GM23338 (cell line): ENCODE results near the gene PDCD1. TPM values are rescaled to one million over a fixed set of nuclear protein-coding genes. Genes with fewer than 3 reads are reported as not detected.
A peak's percentile ranks its signal among the peaks of the same experiment; 100 is the strongest.

Experiments used
- ATAC-seq: fragments of 200-7000 bp; cut with Tn5 transposase; 3 replicates; pipeline ENCODE4 v1.9.1; 2020
- DNase-seq: peaks from one replicate; pipeline ENCODE4 v3.0.0-alpha.2; 2015; ENCODE audit warnings: low spot score
- H2AFZ ChIP-seq: fragments of 200-600 bp; sonication (generic); 2 replicates; pipeline ENCODE4 v1.8.0; 2016; ENCODE audit warnings: antibody characterized with exemption, mild to moderate bottlenecking, moderate library complexity
- H3F3A ChIP-seq: fragments of 200-600 bp; sonication (generic); replicated peaks from 2 replicates; pipeline ENCODE4 v1.8.0; 2017; ENCODE audit warnings: antibody characterized with exemption, mixed run types, low read depth
- H3K27ac ChIP-seq: fragments of 200-600 bp; sonication (generic); 2 replicates; pipeline ENCODE4 v1.6.1; 2016; ENCODE audit warnings: low read depth
- H3K27me3 ChIP-seq: fragments of 200-600 bp; sonication (generic); 2 replicates; pipeline ENCODE4 v1.8.0; 2016; ENCODE audit warnings: mild to moderate bottlenecking, mixed run types, moderate library complexity; ENCODE audit not compliant: insufficient read depth
- H3K36me3 ChIP-seq: fragments of 200-600 bp; sonication (generic); 2 replicates; pipeline ENCODE4 v1.8.0; 2016; ENCODE audit warnings: mild to moderate bottlenecking; ENCODE audit not compliant: insufficient read depth
- H3K4me1 ChIP-seq: fragments of 200-600 bp; sonication (generic); 2 replicates; pipeline ENCODE4 v1.8.0; 2016; ENCODE audit warnings: mild to moderate bottlenecking, moderate library complexity; ENCODE audit not compliant: insufficient read depth
- H3K4me2 ChIP-seq: fragments of 200-600 bp; sonication (generic); 2 replicates; pipeline ENCODE4 v1.7.1; 2017; ENCODE audit warnings: mixed run types
- H3K4me3 ChIP-seq: fragments of 200-600 bp; sonication (generic); 2 replicates; pipeline ENCODE4 v1.6.1; 2016; ENCODE audit warnings: mixed run types
- H3K79me2 ChIP-seq: fragments of 200-600 bp; sonication (generic); replicated peaks from 2 replicates; pipeline ENCODE4 v1.8.0; 2017; ENCODE audit warnings: mild to moderate bottlenecking; ENCODE audit not compliant: insufficient read depth
- H3K9me2 ChIP-seq: fragments of 200-600 bp; sonication (generic); 2 replicates; pipeline ENCODE4 v1.8.0; 2017; ENCODE audit not compliant: insufficient read depth
- H4K20me1 ChIP-seq: fragments of 200-600 bp; sonication (generic); replicated peaks from 2 replicates; pipeline ENCODE4 v1.8.0; 2017; ENCODE audit warnings: mild to moderate bottlenecking; ENCODE audit not compliant: insufficient read depth
- H3K27ac Mint-ChIP-seq: 2 replicates; pipeline ENCODE4 v1.8.0; 2020; ENCODE audit warnings: inconsistent platforms, mild to moderate bottlenecking, moderate library complexity, mixed read lengths
- H3K27me3 Mint-ChIP-seq: 3 replicates; pipeline ENCODE4 v1.8.0; 2022; ENCODE audit warnings: low read depth, mild to moderate bottlenecking, moderate library complexity, mixed read lengths, inconsistent platforms; ENCODE audit not compliant: insufficient read depth, poor library complexity
- H3K36me3 Mint-ChIP-seq: 3 replicates; pipeline ENCODE4 v1.8.0; 2021; ENCODE audit warnings: low read depth, mild to moderate bottlenecking, inconsistent platforms, moderate library complexity, mixed read lengths
- H3K4me1 Mint-ChIP-seq: 3 replicates; pipeline ENCODE4 v1.8.0; 2020; ENCODE audit warnings: mild to moderate bottlenecking, inconsistent platforms, mixed read lengths
- H3K4me3 Mint-ChIP-seq: 3 replicates; pipeline ENCODE4 v1.8.0; 2021; ENCODE audit warnings: moderate library complexity, mild to moderate bottlenecking, inconsistent platforms, mixed read lengths
- H3K9me3 Mint-ChIP-seq: 3 replicates; pipeline ENCODE4 v1.8.0; 2020; ENCODE audit warnings: moderate library complexity, mild to moderate bottlenecking, inconsistent platforms, mixed read lengths
- CTCF ChIP-seq, 2 experiments: fragments of 200-600 bp in 1 of 2; sonication (generic) in 1 of 2; conservative IDR thresholded peaks; 2 replicates each; pipeline versions ENCODE4 v1.5.1 to v1.6.1; 2016 to 2017; ENCODE audit warnings: antibody characterized with exemption in 2 of 2, low read depth in 2 of 2, mild to moderate bottlenecking in 2 of 2, moderate library complexity in 1 of 2
- POLR2AphosphoS5 ChIP-seq: IDR thresholded peaks from 2 replicates; pipeline ENCODE4 v1.6.1; 2016; ENCODE audit warnings: antibody characterized with exemption, low read depth
- STAT1 ChIP-seq: IDR thresholded peaks from one replicate; pipeline ENCODE4 v1.6.1; 2016; ENCODE audit warnings: antibody characterized with exemption; ENCODE audit not compliant: unreplicated experiment
- ZNF462 ChIP-seq: fragments of 250-450 bp; sonication (Bioruptor Pico); IDR thresholded peaks from 2 replicates; pipeline ENCODE4 v1.5.0; 2020; ENCODE audit warnings: mild to moderate bottlenecking, moderate library complexity
- polyA plus RNA-seq: library from polyadenylated mRNA; unstranded; fragments of >200 nt; fragmentation: Nextera tagmentation; extraction: Ambion mirVana; gene quantifications from 2 replicates; pipeline ENCODE4 v1.2.1, GENCODE V29; 2016
- total RNA-seq: library from RNA; depleted of rRNA; stranded (reverse); fragments of >200 nt; shearing (Covaris generic); gene quantifications from 2 replicates; pipeline ENCODE4 v1.2.3, GENCODE V29; 2014
- TF ChIP-seq, protein P1 (sequence below): IDR thresholded peaks from 2 replicates; pipeline ENCODE4 v1.6.1; 2016; ENCODE audit warnings: antibody characterized with exemption

Gene PDCD1
- total and polyA plus RNA-seq, 2 experiments from 2014 or later = 0.34 to 0.38 TPM

DNA sequence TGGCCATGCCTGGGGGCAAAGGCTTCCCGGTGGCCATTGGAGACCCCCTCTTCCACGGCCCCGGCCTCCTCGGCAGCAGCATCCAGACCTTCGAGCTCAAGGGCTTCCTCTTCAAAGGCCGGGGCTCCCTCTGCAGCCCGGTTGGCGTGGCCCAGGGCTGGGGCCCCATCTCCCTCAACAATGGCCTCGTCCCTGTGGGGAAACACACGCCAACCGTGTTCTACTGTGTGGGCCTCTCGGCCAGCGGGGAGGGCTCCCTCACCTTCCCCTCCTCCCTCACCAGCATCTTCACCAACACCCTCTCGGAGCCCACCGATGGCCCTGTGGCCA, 13.6 kb upstream of the PDCD1 start:
- Histone ChIP-seq H3K4me2 (no peak overlapping the region), H4K20me1 (no peaks in the 10 kb centered on the region), H3K79me2 (no peaks in the 10 kb centered on the region), H3K9me2 (no peaks in the 10 kb centered on the region), H3K27me3 (no peaks in the 10 kb centered on the region), H3K4me1 (no peaks in the 10 kb centered on the region), H3K36me3 (no peaks in the 10 kb centered on the region), H2AFZ (no peak overlapping the region), H3F3A (no peaks in the 10 kb centered on the region), H3K27ac (no peak overlapping the region), H3K4me3 (no peak overlapping the region)
- Mint-ChIP-seq H3K9me3 (peaks cover 18% of the 10 kb centered on the region), H3K36me3 (peaks cover 10% of the 10 kb centered on the region; the same call in 2 of the 3 replicates), H3K4me3 (no peak overlapping the region), H3K27me3 (peaks cover 9% of the 10 kb centered on the region), H3K4me1 (no peaks in the 10 kb centered on the region; the same call in 2 of the 3 replicates), H3K27ac (no peak overlapping the region)
- ATAC-seq (no peak), DNase-seq (no peak)
- no peak for TF ChIP-seq STAT1
- TF ChIP-seq CTCF (conservative IDR thresholded peaks at IDR 0.05; ENCODE audit: low read depth in 2 of 2) = peak in 1 of 2 experiments; percentile 25; a peak in 1 of 4 replicates

DNA sequence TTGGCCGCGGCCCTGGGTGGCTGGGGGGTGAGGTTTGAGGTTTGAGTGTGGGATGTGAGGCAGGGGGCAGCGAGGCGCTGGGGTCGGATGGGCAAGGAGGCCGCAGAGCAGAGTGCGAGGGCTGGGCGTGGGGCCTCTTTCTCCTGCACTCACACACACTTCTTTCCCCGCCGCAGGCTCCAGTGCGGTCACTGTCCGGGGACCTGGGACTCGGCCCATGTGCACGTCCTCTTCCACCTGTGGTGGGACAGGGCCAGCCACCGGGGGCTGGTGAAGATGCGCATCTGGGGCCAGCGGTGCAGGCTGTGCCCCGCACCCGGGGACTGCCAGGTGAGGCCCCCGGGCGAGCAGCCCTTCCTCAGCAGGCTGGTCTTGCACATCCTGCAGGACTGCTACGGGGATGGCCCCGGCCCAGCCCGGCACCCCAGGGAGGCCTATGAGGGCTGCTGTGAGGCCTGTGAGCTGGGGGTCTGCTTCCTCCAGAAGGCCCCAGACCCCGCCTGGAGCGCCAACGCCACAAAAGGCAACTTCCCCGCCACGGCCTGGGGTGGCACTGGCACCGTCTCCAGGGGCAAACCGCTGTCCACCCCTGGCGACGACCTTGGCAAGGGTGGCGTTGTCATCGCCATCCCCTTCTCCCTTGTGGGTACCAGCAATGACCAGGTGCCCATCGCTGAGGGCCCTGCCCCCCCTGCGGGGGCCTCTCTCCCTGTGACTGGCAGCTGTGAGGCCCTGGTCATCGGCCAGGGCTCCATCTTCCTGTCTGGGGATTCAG, 13.0 kb upstream of the PDCD1 start:
- H3K27me3 ChIP-seq = no peaks in the 10 kb centered on the region
- no peak overlapping the region for H3K4me3 ChIP-seq
- H3K4me1 ChIP-seq = no peaks in the 10 kb centered on the region
- H3K27ac ChIP-seq = no peak overlapping the region
- no peaks in the 10 kb centered on the region for H3K79me2 ChIP-seq
- no peak overlapping the region for H3K27ac Mint-ChIP-seq
- peaks cover 10% of the 10 kb centered on the region; the same call in 2 of the 3 replicates for H3K36me3 Mint-ChIP-seq
- ATAC-seq (no peak), DNase-seq (no peak)
- no peaks in the 10 kb centered on the region for H3K9me2 ChIP-seq
- peaks cover 9% of the 10 kb centered on the region for H3K27me3 Mint-ChIP-seq
- H3K9me3 Mint-ChIP-seq = peaks cover 18% of the 10 kb centered on the region
- no peak overlapping the region for H2AFZ ChIP-seq
- H3K4me1 Mint-ChIP-seq = no peaks in the 10 kb centered on the region; the same call in 2 of the 3 replicates
- no peak overlapping the region for H3K4me3 Mint-ChIP-seq
- no peaks in the 10 kb centered on the region for H3F3A ChIP-seq
- no peak overlapping the region for H3K4me2 ChIP-seq
- H4K20me1 ChIP-seq = no peaks in the 10 kb centered on the region
- TF ChIP-seq POLR2AphosphoS5 (no peak), STAT1 (no peak), ZNF462 (no peak), CTCF (conservative IDR thresholded peaks at IDR 0.05; ENCODE audit: low read depth in 2 of 2) (no peak)
- TF ChIP-seq, protein P1, sequence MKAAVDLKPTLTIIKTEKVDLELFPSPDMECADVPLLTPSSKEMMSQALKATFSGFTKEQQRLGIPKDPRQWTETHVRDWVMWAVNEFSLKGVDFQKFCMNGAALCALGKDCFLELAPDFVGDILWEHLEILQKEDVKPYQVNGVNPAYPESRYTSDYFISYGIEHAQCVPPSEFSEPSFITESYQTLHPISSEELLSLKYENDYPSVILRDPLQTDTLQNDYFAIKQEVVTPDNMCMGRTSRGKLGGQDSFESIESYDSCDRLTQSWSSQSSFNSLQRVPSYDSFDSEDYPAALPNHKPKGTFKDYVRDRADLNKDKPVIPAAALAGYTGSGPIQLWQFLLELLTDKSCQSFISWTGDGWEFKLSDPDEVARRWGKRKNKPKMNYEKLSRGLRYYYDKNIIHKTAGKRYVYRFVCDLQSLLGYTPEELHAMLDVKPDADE = no peak
- no peaks in the 10 kb centered on the region for H3K36me3 ChIP-seq
